HG03039 (cell line): ENCODE results near the gene UBE2M.

Source experiments
- ATAC-seq: cut with Tn5 transposase; IDR thresholded peaks from one replicate; pipeline ENCODE4 v1.9.1; 2021; ENCODE audit warnings: mild to moderate bottlenecking, moderate library complexity; ENCODE audit not compliant: unreplicated experiment

The UBE2M gene

GRCh38 chr19:58571575-58571947 is 13.2 kb upstream of the UBE2M start:
- ATAC-seq = no peak

DNA sequence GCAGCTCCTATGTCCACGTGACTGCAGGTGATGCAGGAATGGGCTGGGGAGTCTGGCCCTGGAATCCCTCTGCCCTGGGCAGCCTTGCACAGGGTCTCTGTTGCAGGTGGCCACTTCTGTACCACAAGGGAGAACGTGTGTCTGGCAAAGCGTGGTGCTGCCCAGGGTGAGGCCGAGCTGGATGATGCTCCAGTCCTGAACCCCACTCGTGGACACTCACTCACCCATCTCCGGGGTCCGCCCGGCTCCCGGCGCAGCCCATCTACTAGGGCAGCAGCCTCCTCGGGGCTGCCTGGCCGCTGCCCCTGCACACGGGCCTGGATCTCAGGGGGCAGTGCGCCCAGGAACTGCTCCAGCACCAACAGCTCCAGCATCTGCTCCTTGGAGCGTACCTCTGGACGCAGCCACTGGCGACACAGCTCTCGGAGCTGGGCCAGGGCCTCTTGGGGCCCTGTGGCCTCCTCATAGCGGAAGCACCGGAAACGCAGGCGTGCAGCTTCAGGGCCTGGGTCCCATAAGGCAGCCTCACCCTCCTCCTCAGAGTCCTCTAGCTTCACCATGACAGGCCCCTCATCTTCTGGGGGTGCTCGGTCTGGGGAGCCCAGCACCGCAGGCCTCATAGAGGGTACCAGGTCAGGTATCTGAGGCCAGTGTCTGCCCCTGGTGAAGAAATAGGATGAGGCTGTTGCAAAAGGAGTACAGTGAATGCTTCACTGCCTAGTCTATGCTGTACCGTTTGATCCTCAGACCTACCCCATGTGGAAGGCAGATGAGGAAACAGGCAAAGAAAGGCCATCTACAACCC is 12.6 kb upstream of the UBE2M start:
- no peak for ATAC-seq

DNA sequence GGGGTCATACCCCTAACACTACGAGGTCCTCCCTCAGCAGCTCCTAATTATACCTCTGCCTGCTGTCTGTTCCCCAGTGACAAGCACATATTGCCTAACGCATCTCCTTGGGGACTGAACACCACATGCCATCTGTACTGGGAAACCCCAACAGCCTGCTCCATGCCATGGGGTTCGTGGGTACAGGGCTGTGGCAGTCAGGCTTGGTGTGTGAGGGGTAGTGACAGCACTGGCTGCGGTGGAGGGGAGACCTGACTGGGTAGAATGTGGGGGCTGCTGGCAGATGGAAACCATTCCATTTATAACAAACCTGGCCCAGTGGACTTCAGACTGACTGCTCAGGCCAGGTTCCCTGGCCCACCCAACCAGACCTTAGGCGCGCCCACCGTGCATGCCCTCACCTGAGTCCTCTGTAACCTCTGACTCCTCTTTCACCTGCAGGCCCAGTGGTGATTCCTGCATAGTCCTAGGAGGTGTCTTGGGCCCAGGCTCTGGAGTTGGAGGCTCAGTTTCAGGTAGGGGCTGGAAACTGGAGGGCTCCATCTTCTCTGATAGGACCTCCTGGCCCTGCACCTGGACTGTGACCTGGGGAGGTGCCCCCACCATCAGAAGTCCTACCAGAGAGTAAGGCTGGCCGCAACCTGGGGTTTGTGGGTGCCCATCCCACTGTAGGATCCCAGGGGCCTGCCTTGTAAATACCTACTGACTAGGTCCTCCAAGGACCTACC is 11.7 kb upstream of the UBE2M start:
- ATAC-seq = no peak

GRCh38 chr19:58569191-58569942 is 11.0 kb upstream of the UBE2M start:
- no peak for ATAC-seq

DNA sequence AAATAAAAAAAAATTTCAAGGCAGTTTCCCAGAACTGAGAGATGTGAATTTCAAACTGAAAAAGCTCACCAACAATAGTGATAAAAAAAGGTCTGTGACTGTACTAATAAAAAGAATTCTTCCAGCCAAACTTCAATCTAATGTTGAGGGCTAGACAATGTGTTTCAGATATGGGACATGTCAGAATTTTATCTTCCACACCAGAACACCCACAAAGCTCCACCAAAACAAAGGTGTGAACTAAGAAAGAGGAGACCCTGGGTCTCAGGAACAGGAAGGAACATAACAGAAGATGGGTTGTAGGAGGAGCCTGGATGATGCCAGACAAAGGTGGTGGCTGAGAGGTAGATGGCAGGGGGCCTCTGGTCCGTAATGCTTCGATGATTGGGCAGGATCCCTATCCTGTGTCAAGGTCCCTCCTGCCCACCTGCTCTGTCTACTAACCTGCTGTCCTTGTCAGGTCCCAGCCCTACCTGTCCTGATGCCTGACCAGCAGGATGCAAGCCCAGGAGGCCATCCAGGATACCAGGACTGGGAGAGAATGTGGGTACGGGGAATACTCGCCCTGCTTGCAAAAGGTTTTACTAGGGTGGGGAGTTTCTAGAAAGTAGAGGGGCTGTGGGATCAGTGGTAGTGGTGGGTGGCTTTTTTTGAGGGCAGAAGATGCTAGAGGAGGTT is 10.2 kb upstream of the UBE2M start:
- no peak for ATAC-seq

DNA sequence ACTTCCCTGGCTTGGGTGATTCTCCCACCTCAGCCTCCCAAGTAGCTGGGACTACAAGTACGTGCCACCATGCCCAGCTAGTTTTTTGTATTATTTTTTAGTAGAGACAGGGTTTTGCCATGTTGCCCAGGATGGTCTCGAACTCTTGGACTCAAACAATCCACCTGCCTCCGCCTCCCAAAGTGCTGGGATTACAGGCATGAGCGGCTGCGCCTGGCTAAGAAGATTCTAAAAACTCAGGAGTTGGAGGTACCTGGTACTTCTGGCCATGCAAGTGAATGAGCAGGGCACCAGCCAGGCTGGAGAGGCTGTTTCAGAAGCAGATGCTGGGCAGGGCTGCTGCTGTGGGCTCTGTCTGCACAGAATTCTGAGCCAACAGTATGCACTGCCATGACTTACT is 8.6 kb upstream of the UBE2M start:
- ATAC-seq = no peak

DNA sequence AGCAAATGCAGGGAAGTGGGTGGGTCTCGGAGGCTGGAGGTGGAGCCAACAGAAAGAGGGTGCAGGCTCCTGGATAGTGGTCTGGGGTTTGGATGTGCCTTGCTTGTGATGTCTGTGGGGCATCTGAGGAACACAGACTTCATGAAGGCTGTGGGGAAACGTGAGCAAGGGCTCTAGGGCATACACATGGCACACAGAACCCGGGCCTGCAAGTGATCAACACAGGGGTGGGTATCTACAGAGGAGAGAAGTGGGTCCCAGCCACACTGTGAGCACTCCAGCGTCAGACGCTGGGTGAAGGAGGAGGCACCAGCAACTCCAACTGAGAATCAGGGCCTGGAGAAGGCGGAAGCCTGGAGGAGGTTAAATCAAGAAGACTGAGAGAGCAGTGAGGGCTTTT is 5.4 kb upstream of the UBE2M start:
- ATAC-seq = no peak

GRCh38 chr19:58563034-58563573 is 4.7 kb upstream of the UBE2M start:
- ATAC-seq = no peak

GRCh38 chr19:58562122-58563033 is 4.0 kb upstream of the UBE2M start:
- no peak for ATAC-seq

- ATAC-seq = no peak
Observed at GRCh38 chr19:58561373-58562121, 3.1 kb upstream of the UBE2M start.

DNA sequence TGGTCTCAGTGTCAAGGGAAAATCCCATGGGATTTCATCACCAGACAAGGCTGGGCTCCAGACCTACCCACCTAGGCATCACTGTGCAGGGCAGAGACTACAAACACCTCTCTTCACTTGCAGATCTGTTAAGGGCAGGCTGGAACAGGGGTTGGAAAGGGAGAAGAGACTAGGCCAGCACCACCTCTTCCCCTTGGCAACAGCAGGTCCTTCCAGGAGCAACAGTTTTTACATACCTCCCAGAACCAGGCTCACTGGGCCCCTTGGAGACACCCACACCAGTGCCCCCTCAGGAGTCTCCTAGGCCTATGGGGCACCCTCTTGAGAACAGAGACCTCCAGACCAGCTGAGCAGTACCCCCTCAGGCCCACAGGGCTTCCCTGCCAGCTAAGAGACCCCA is 2.5 kb upstream of the UBE2M start:
- ATAC-seq = no peak

GRCh38 chr19:58560007-58560887 is 1.8 kb upstream of the UBE2M start:
- ATAC-seq = no peak

GRCh38 chr19:58559275-58560006 is 1.0 kb upstream of the UBE2M start:
- no peak for ATAC-seq

GRCh38 chr19:58558623-58559274 is 338 bp upstream of the UBE2M start:
- peak; percentile 46 for ATAC-seq

DNA sequence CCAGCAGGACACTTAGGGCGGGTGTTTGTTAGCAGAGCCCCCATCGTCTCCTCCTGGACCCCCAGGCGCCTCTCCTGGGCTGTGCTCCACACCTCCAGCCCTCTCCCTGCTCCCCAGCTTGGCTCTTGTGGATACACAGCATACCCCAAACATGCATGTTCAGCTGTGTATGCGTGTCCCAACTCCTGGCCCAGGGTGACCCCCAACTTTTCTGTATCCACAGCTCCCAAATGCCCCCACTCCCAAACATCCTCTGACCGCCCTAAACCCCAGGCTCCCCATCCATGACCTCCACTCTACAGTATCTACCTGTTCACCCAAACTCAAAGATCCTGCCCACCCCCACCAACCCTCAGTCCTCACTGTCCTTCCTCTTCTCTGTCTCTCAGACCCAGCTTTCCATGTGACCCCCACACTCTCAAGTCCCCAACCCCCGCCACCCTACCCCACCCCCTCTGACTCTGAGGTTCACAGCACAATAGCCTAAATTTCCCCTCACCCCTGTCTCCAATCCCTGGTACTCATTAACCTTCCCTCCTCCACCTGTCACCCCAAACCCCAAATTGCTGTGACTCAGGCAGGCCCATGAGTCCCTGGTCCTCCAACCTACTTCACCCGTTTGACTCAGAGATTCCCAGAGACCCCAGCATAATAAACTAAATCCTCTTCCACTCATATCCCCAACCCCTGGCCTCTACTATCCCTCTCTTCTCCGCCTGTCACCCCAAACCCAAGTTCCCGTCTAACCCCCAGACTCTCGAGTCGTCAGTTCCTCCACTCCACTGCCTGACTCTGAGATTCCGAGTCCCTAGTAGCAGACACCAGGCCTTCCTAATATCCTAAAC is 968 bp downstream of the UBE2M start:
- ATAC-seq = no peak

DNA sequence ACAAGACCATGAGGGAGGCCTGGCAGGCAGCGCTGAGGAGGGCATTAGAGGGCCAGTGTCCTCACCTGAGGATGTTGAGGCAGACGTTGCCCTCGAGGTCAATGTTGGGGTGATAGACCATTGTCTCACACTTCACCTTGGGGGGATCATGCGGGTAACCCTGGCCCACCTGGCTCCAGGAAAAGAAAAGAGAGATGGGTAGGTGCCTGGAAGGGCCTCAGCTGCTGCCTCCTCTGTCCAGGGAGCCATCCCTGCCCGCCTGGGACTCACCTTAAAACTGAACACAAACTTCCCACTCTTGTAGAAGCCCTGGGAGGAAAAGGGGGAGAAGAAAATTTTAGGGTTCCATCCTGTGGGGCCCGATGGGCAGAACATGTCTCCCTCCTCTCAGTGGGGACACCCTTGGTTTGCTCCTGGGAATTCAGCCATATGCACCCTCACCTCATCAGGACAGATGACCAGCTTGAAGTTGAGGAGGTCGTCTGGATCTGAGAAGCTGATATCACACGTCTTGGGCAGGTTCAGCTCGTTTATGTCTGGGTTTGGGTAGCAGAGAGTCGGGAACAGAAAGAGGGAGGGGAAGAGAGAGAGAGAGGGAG is 1.7 kb downstream of the UBE2M start:
- ATAC-seq = no peak
